HCT116 (cell line): ENCODE measurements around the gene EVA1A. TPM values are rescaled to one million over a fixed set of nuclear protein-coding genes. Genes with fewer than 3 reads are reported as not detected.

Experiments used
- ATAC-seq: fragments of 200-7000 bp; cut with Tn5 transposase; 2 replicates; pipeline ENCODE4 v1.9.1; 2020; ENCODE audit warnings: mild to moderate bottlenecking, moderate library complexity
- BruUV-seq: library from RNA; stranded (reverse); fragments of 400-500 nt; replicated peaks from 2 replicates; lab custom pipeline; 2021; lab: Mats Ljungman, UMichigan
- CTCF ChIA-PET: fragments of 300-600 bp; sonication (Branson Sonifier 250); formaldehyde crosslinking; loops from one replicate; lab custom pipeline; 2021; ENCODE audit warnings: antibody characterized with exemption; lab: Charles Lee
- POLR2A ChIA-PET: fragments of 300-600, 350-600 bp; sonication (Branson Sonifier 250); formaldehyde crosslinking; loops from one replicate; lab custom pipeline; 2021; ENCODE audit warnings: antibody characterized with exemption; lab: Charles Lee
- RAD21 ChIA-PET, 2 experiments: fragments of 300-600 bp; sonication (Branson Sonifier 250); formaldehyde crosslinking; loops; one replicate each; lab custom pipeline; 2023; ENCODE audit warnings: low total read pairs in 2 of 2; ENCODE audit not compliant: uncharacterized antibody in 2 of 2, unreplicated experiment in 2 of 2, low non-redundant PET in 1 of 2; lab: Charles Lee
- DNase-seq: peaks from one replicate; pipeline ENCODE4 v3.0.0-alpha.2; 2010; ENCODE audit warnings: low read depth, low spot score
- H2AFZ ChIP-seq: fragments of 200-600 bp; shearing (Covaris generic), sonication (generic); 2 replicates; pipeline ENCODE4 v1.6.1; 2017; ENCODE audit warnings: low read depth, mixed run types, mixed read lengths, antibody characterized with exemption, low read length; ENCODE audit not compliant: poor library complexity, severe bottlenecking
- H3K27ac ChIP-seq: 2 replicates; pipeline ENCODE4 v1.5.1; 2012; ENCODE audit warnings: low read depth, low read length
- H3K27me3 ChIP-seq: fragments of 200-600 bp; sonication (generic); 2 replicates; pipeline ENCODE4 v1.6.1; 2016; ENCODE audit warnings: mixed run types, low read length, mixed read lengths; ENCODE audit not compliant: insufficient read depth
- H3K36me3 ChIP-seq, 2 experiments: fragments of 200-500 bp in 1 of 2; fragments of 200-600 bp in 1 of 2; sonication (Bioruptor generic) in 1 of 2; sonication (generic) in 1 of 2; 2 replicates each; pipeline versions ENCODE4 v1.5.1 to v1.6.1; 2014 to 2016; ENCODE audit warnings: low read length in 2 of 2, inconsistent platforms in 1 of 2, mixed read lengths in 1 of 2, mixed run types in 1 of 2; ENCODE audit not compliant: insufficient read depth in 2 of 2, control insufficient read depth in 1 of 2
- H3K4me1 ChIP-seq, 2 experiments: fragments of 200-600 bp in 1 of 2; sonication (generic) in 1 of 2; 2 replicates each; pipeline versions ENCODE4 v1.5.1 to v1.6.1; 2012 to 2017; ENCODE audit warnings: low read length in 2 of 2, inconsistent platforms in 1 of 2, mild to moderate bottlenecking in 1 of 2, mixed read lengths in 1 of 2, mixed run types in 1 of 2, moderate library complexity in 1 of 2; ENCODE audit not compliant: insufficient read depth in 2 of 2, control insufficient read depth in 1 of 2
- H3K4me2 ChIP-seq: fragments of 200-600 bp; sonication (generic); 2 replicates; pipeline ENCODE4 v1.6.1; 2017; ENCODE audit warnings: mixed run types, low read length, mixed read lengths
- H3K4me3 ChIP-seq, 2 experiments: fragments of 200-600 bp in 1 of 2; sonication (generic) in 1 of 2; replicated peaks in 1 of 2; 2 replicates each; pipeline ENCODE4 v1.5.1; 2011 to 2016; ENCODE audit warnings: low read length in 2 of 2, control low read depth in 1 of 2, low read depth in 1 of 2, mild to moderate bottlenecking in 1 of 2, mixed read lengths in 1 of 2, mixed run types in 1 of 2
- H3K79me2 ChIP-seq: fragments of 200-600 bp; sonication (generic); 2 replicates; pipeline ENCODE4 v1.6.1; 2017; ENCODE audit warnings: mild to moderate bottlenecking, mixed run types, low read length, moderate library complexity, mixed read lengths; ENCODE audit not compliant: insufficient read depth
- H3K9ac ChIP-seq: fragments of 200-600 bp; sonication (generic); 2 replicates; pipeline ENCODE4 v1.6.1; 2016; ENCODE audit warnings: low read length, mixed read lengths
- H3K9me2 ChIP-seq: fragments of 200-600 bp; sonication (generic), shearing (Covaris generic); 2 replicates; pipeline ENCODE4 v1.6.1; 2017; ENCODE audit warnings: mixed run types, mild to moderate bottlenecking, moderate library complexity; ENCODE audit not compliant: insufficient read depth
- H3K9me3 ChIP-seq, 2 experiments: fragments of 200-500 bp in 1 of 2; fragments of 200-600 bp in 1 of 2; sonication (Bioruptor generic) in 1 of 2; sonication (generic) in 1 of 2; 2 replicates each; pipeline ENCODE4 v1.6.1; 2014 to 2017; ENCODE audit warnings: low read length in 2 of 2, mixed read lengths in 2 of 2, inconsistent platforms in 1 of 2, low read depth in 1 of 2, mild to moderate bottlenecking in 1 of 2, mixed run types in 1 of 2, moderate library complexity in 1 of 2; ENCODE audit not compliant: control insufficient read depth in 1 of 2, insufficient read depth in 1 of 2
- H4K20me1 ChIP-seq: fragments of 200-600 bp; sonication (generic), shearing (Covaris generic); 2 replicates; pipeline ENCODE4 v1.6.1; 2017; ENCODE audit warnings: mixed run types, mild to moderate bottlenecking, moderate library complexity; ENCODE audit not compliant: insufficient read depth
- CBX3 ChIP-seq: IDR thresholded peaks from 2 replicates; pipeline ENCODE4 v1.6.1; 2012; ENCODE audit warnings: low read depth
- EGR1 ChIP-seq: IDR thresholded peaks from 2 replicates; pipeline ENCODE4 v1.6.1; 2012; ENCODE audit warnings: low read depth
- ELF1 ChIP-seq: IDR thresholded peaks from 2 replicates; pipeline ENCODE4 v1.6.1; 2012; ENCODE audit warnings: low read depth, borderline replicate concordance
- EZH2 ChIP-seq: fragments of 200-600 bp; sonication (generic); IDR thresholded peaks from 2 replicates; pipeline ENCODE4 v1.6.1; 2017; ENCODE audit warnings: antibody characterized with exemption, mixed run types
- EZH2phosphoT487 ChIP-seq: fragments of 200-600 bp; IDR thresholded peaks from 2 replicates; pipeline ENCODE4 v1.6.1; 2018; ENCODE audit warnings: antibody characterized with exemption, borderline replicate concordance
- FOSL1 ChIP-seq: IDR thresholded peaks from 2 replicates; pipeline ENCODE4 v1.6.1; 2012; ENCODE audit warnings: low read depth
- JUND ChIP-seq: IDR thresholded peaks from 2 replicates; pipeline ENCODE4 v1.6.1; 2012
- POLR2A ChIP-seq: IDR thresholded peaks from 2 replicates; pipeline ENCODE4 v1.7.0; 2011; ENCODE audit warnings: borderline replicate concordance; ENCODE audit not compliant: insufficient read depth, insufficient read length; ENCODE audit errors: extremely low read depth
- POLR2AphosphoS5 ChIP-seq: IDR thresholded peaks from 2 replicates; pipeline ENCODE4 v1.6.1; 2011; ENCODE audit warnings: mild to moderate bottlenecking, low read depth, low read length, moderate library complexity
- RAD21 ChIP-seq: IDR thresholded peaks from 2 replicates; pipeline ENCODE4 v1.6.1; 2012; ENCODE audit warnings: low read depth, mild to moderate bottlenecking
- SIN3A ChIP-seq: IDR thresholded peaks from 2 replicates; pipeline ENCODE4 v1.6.1; 2012; ENCODE audit warnings: low read depth
- SRF ChIP-seq: IDR thresholded peaks from 2 replicates; pipeline ENCODE4 v1.6.1; 2012; ENCODE audit warnings: low read depth
- TCF7L2 ChIP-seq: IDR thresholded peaks from 2 replicates; pipeline ENCODE4 v1.7.0; 2011; ENCODE audit warnings: borderline replicate concordance, inconsistent platforms; ENCODE audit not compliant: insufficient read depth, insufficient read length; ENCODE audit errors: extremely low read depth
- YY1 ChIP-seq: IDR thresholded peaks from 2 replicates; pipeline ENCODE4 v1.6.1; 2011; ENCODE audit warnings: low read length, low read depth, moderate library complexity, mild to moderate bottlenecking; ENCODE audit not compliant: insufficient replicate concordance; ENCODE audit errors: extremely low read depth
- ZFX ChIP-seq: fragments of 450-650 bp; IDR thresholded peaks from 2 replicates; pipeline ENCODE4 v1.6.1; 2017
- ZNF274 ChIP-seq: fragments of 200-500 bp; sonication (Bioruptor generic); IDR thresholded peaks from 2 replicates; pipeline ENCODE4 v1.6.1; 2014; ENCODE audit warnings: mild to moderate bottlenecking, low read depth, low read length, inconsistent platforms
- intact Hi-C: fragments of 100-400 bp; cut with micrococcal nuclease; formaldehyde crosslinking; loops from 2 replicates; pipeline ENCODE4 v1.10.0; 2022
- total RNA-seq: library from RNA; stranded (reverse); gene quantifications from one replicate; pipeline ENCODE4 v1.2.1, GENCODE V29; 2021; ENCODE audit not compliant: unreplicated experiment
- TF ChIP-seq, protein P1 (sequence below), 3 experiments: fragments of 200-600 bp in 1 of 3; sonication (generic) in 1 of 3; IDR thresholded peaks in 2 of 3; conservative IDR thresholded peaks in 1 of 3; 2 replicates each; pipeline ENCODE4 v1.5.1; 2012 to 2017; ENCODE audit warnings: low read depth in 2 of 3, low read length in 2 of 3, antibody characterized with exemption in 1 of 3, borderline replicate concordance in 1 of 3, control low read depth in 1 of 3, mild to moderate bottlenecking in 1 of 3, mixed read lengths in 1 of 3, mixed run types in 1 of 3, moderate library complexity in 1 of 3; ENCODE audit not compliant: insufficient read depth in 1 of 3
- TF ChIP-seq, protein P2 (sequence below): IDR thresholded peaks from 2 replicates; pipeline ENCODE4 v1.6.1; 2012
- TF ChIP-seq, protein P3 (sequence below): IDR thresholded peaks from 2 replicates; pipeline ENCODE4 v1.6.1; 2012
- TF ChIP-seq, protein P4 (sequence below): IDR thresholded peaks from 2 replicates; pipeline ENCODE4 v1.6.1; 2011; ENCODE audit warnings: mild to moderate bottlenecking, low read length, moderate library complexity; ENCODE audit not compliant: insufficient replicate concordance; ENCODE audit errors: extremely low read depth

EVA1A gene
- total RNA-seq, 1 experiment from 2014 or later: 2.8 TPM

DNA sequence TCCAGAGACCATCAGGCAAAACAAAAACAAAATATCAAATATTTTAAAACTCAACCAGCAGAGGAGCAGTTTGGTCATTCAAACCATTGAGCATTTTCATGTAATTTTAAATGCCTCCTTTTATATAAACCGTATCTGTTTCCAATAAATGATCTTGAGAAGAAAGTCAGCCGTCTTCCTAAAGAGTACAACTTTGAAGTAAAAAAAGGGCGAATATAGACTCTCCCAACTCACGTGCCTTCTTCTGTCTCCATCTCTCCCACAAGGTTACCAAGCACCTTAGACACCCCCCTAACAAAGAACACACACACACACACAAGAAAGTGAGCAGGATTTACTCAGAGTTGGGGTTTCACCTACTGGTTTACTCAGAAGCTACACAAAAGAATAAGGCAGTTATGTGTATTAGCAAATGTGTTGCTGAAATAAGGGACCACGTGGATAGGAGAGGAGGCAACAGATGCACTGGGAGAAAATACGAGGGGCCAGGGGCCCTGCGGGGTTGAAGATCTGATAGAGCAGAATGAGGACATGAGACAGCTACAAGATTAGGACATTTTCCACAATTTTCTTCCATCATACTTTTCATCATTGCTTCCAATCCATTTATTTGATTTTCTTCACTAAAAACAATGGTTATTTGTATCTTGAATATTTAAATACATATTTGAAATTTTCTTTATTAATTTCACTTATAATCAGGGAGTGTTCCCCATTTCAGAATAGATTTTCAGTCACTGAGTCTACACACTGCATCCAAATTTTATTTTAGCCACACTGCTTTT lies 45.0 kb downstream of the EVA1A start:
- no peaks in the 10 kb centered on the region for H3K9me2 ChIP-seq
- no peak overlapping the region for H2AFZ ChIP-seq
- no peak for TF ChIP-seq YY1
- TF ChIP-seq, protein P1, sequence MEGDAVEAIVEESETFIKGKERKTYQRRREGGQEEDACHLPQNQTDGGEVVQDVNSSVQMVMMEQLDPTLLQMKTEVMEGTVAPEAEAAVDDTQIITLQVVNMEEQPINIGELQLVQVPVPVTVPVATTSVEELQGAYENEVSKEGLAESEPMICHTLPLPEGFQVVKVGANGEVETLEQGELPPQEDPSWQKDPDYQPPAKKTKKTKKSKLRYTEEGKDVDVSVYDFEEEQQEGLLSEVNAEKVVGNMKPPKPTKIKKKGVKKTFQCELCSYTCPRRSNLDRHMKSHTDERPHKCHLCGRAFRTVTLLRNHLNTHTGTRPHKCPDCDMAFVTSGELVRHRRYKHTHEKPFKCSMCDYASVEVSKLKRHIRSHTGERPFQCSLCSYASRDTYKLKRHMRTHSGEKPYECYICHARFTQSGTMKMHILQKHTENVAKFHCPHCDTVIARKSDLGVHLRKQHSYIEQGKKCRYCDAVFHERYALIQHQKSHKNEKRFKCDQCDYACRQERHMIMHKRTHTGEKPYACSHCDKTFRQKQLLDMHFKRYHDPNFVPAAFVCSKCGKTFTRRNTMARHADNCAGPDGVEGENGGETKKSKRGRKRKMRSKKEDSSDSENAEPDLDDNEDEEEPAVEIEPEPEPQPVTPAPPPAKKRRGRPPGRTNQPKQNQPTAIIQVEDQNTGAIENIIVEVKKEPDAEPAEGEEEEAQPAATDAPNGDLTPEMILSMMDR (IDR thresholded peaks at IDR 0.05 in 2 of 3, conservative IDR thresholded peaks at IDR 0.05 in 1 of 3; ENCODE audit: borderline replicate concordance in 1 of 3, insufficient read depth in 1 of 3, low read depth in 2 of 3, low read length in 2 of 3): no peak
- no peak for TF ChIP-seq EZH2
- no peak for TF ChIP-seq ZFX
- TF ChIP-seq ELF1: no peak
- TF ChIP-seq, protein P2, sequence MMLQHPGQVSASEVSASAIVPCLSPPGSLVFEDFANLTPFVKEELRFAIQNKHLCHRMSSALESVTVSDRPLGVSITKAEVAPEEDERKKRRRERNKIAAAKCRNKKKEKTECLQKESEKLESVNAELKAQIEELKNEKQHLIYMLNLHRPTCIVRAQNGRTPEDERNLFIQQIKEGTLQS: no peak
- no peak for TF ChIP-seq ZNF274
- TF ChIP-seq SIN3A: no peak
- no peak for TF ChIP-seq EZH2phosphoT487
- no peak for TF ChIP-seq FOSL1
- no peak for TF ChIP-seq EGR1
- TF ChIP-seq CBX3: no peak
- TF ChIP-seq RAD21: no peak
- TF ChIP-seq POLR2A: no peak
- no peak for TF ChIP-seq SRF
- no peak for TF ChIP-seq TCF7L2
- TF ChIP-seq, protein P3, sequence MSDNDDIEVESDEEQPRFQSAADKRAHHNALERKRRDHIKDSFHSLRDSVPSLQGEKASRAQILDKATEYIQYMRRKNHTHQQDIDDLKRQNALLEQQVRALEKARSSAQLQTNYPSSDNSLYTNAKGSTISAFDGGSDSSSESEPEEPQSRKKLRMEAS: no peak
- no peak for TF ChIP-seq POLR2AphosphoS5
- TF ChIP-seq, protein P4, sequence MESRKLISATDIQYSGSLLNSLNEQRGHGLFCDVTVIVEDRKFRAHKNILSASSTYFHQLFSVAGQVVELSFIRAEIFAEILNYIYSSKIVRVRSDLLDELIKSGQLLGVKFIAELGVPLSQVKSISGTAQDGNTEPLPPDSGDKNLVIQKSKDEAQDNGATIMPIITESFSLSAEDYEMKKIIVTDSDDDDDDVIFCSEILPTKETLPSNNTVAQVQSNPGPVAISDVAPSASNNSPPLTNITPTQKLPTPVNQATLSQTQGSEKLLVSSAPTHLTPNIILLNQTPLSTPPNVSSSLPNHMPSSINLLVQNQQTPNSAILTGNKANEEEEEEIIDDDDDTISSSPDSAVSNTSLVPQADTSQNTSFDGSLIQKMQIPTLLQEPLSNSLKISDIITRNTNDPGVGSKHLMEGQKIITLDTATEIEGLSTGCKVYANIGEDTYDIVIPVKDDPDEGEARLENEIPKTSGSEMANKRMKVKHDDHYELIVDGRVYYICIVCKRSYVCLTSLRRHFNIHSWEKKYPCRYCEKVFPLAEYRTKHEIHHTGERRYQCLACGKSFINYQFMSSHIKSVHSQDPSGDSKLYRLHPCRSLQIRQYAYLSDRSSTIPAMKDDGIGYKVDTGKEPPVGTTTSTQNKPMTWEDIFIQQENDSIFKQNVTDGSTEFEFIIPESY: no peak
- no peak for TF ChIP-seq JUND
- H3K79me2 ChIP-seq: no peaks in the 10 kb centered on the region
- ChIA-PET POLR2A (no interaction called here), RAD21 (no interaction called here), CTCF (no interaction called here)
- H4K20me1 ChIP-seq: no peaks in the 10 kb centered on the region
- no peaks in the 10 kb centered on the region for H3K36me3 ChIP-seq
- no TSS peak for BruUV-seq
- H3K9me3 ChIP-seq: peaks cover 7 to 9% of the 10 kb centered on the region in 2 experiments; a peak in 3 of 4 replicates
- no peak overlapping the region for H3K27ac ChIP-seq
- no peak overlapping the region for H3K9ac ChIP-seq
- no peak overlapping the region for H3K4me3 ChIP-seq
- H3K4me1 ChIP-seq: no peaks in the 10 kb centered on the region
- ATAC-seq: no peak
- intact Hi-C loops: no loop called here
- no peak overlapping the region for H3K4me2 ChIP-seq
- H3K27me3 ChIP-seq: peaks cover 5% of the 10 kb centered on the region; the same call in 1 of the 2 replicates
- no peak for DNase-seq
